CD4-positive, alpha-beta T cell treated with Interferon alpha-2 for 1 hour (primary cell): ENCODE measurements around the gene SGK2.
"Not testable (repeated sequence)": the region's sequence is repeated elsewhere in the genome, so short reads cannot be mapped to it uniquely, and the experiment has no call there.

Experiments used
- DNase-seq, 2 donors: peaks; one replicate each; pipeline ENCODE4 v3.0.0-alpha.2; 2020 to 2022

SGK2 gene

DNA sequence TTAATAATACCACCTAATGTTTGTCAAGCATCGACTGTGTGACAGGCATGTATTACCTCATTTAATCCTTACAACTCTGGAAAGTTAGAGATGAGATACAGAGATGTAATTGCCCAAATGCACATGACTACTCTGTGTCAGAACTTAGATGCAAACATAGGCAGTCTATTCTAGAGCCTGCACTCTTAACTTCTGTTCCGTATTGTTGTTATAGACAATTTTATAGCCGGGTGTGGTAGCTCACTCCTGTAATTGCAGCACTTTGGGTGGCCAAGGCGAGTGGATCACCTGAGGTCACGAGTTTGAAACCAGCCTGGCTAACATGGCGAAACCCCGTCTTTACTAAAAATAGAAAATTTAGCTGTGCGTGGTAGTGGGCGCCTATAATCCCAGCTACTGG lies 46.9 kb downstream of the SGK2 start:
- DNase-seq, result no peak

- not testable (repeated sequence) for DNase-seq
Observed at GRCh38 chr20:43607278-43607677, 48.5 kb downstream of the SGK2 start.

DNA sequence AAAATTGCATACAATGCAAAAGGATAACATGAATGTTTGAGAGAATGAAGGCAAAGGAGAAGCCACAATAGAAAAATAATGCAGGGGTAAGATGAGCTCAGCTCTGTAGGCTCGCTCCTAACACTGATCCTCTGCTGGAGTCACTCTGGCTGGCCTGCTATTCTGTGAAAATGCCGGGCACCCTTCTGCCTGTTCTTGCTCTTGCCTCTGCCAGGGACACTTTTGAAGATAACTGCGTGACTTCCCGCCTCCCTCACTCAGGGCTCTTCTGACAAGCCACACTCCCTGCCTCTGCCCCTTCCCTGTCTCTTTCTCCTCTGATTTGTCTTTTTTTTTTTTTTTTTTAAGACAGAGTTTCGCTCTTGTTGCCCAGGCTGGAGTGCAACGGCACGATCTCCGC lies 72.8 kb downstream of the SGK2 start:
- DNase-seq, result no peak
